Activated naive CD8-positive, alpha-beta T cell treated with anti-CD3 and anti-CD28 coated beads for 36 hours (primary cell): ENCODE measurements around the gene PTPRN. TPM values are rescaled to one million over a fixed set of nuclear protein-coding genes. Genes with fewer than 3 reads are reported as not detected.
"Not testable (repeated sequence)": the region's sequence is repeated elsewhere in the genome, so short reads cannot be mapped to it uniquely, and the experiment has no call there.

Experiments used
- DNase-seq: peaks from one replicate; pipeline ENCODE4 v3.0.0; 2021
- H3K27ac Mint-ChIP-seq: one replicate; pipeline ENCODE4 v1.8.0; 2022; ENCODE audit warnings: mild to moderate bottlenecking, moderate library complexity, mixed read lengths
- H3K27me3 Mint-ChIP-seq: one replicate; pipeline ENCODE4 v1.8.0; 2022; ENCODE audit warnings: mild to moderate bottlenecking, mixed read lengths
- H3K36me3 Mint-ChIP-seq: one replicate; pipeline ENCODE4 v1.8.0; 2021; ENCODE audit warnings: mild to moderate bottlenecking, mixed read lengths
- H3K4me1 Mint-ChIP-seq: one replicate; pipeline ENCODE4 v1.8.0; 2021; ENCODE audit warnings: mixed read lengths
- H3K4me3 Mint-ChIP-seq: one replicate; pipeline ENCODE4 v1.8.0; 2022; ENCODE audit warnings: mild to moderate bottlenecking, moderate library complexity, mixed read lengths
- H3K9me3 Mint-ChIP-seq: one replicate; pipeline ENCODE4 v1.8.0; 2022; ENCODE audit warnings: mixed read lengths
- total RNA-seq, 2 experiments: library from RNA; stranded (reverse); gene quantifications; one replicate each; pipeline ENCODE4 v1.2.3, GENCODE V29; 2021

PTPRN gene
- total RNA-seq, 2 experiments from 2014 or later = 1.7 to 2.5 TPM

- Mint-ChIP-seq H3K27me3 (peaks cover 16% of the 10 kb centered on the region), H3K36me3 (no peaks in the 10 kb centered on the region), H3K4me3 (no peak overlapping the region), H3K27ac (no peak overlapping the region), H3K4me1 (peaks cover 3% of the 10 kb centered on the region), H3K9me3 (no peaks in the 10 kb centered on the region)
- no peak for DNase-seq
Observed at GRCh38 chr2:219325657-219326315, 16.6 kb upstream of the PTPRN start.

- no peaks in the 10 kb centered on the region for H3K9me3 Mint-ChIP-seq
- H3K36me3 Mint-ChIP-seq = no peaks in the 10 kb centered on the region
- no peak for DNase-seq
- no peak overlapping the region for H3K27ac Mint-ChIP-seq
- peaks cover 14% of the 10 kb centered on the region for H3K27me3 Mint-ChIP-seq
- peaks cover 3% of the 10 kb centered on the region for H3K4me1 Mint-ChIP-seq
- H3K4me3 Mint-ChIP-seq = no peak overlapping the region
Observed at GRCh38 chr2:219325136-219325535, 15.9 kb upstream of the PTPRN start.

GRCh38 chr2:219323434-219323833, 14.2 kb upstream of the PTPRN start:
- Mint-ChIP-seq H3K4me1 (peaks cover 3% of the 10 kb centered on the region), H3K27me3 (peaks cover 9% of the 10 kb centered on the region), H3K36me3 (no peaks in the 10 kb centered on the region), H3K4me3 (no peak overlapping the region), H3K9me3 (no peaks in the 10 kb centered on the region), H3K27ac (no peak overlapping the region)
- DNase-seq = no peak

GRCh38 chr2:219314804-219315468, 5.7 kb upstream of the PTPRN start:
- peaks cover 2% of the 10 kb centered on the region for H3K9me3 Mint-ChIP-seq
- no peak overlapping the region for H3K27ac Mint-ChIP-seq
- H3K27me3 Mint-ChIP-seq = peaks cover 26% of the 10 kb centered on the region
- peaks cover 3% of the 10 kb centered on the region for H3K4me1 Mint-ChIP-seq
- DNase-seq = no peak
- H3K36me3 Mint-ChIP-seq = no peaks in the 10 kb centered on the region
- no peak overlapping the region for H3K4me3 Mint-ChIP-seq

- H3K9me3 Mint-ChIP-seq, H3K36me3 Mint-ChIP-seq, H3K4me3 Mint-ChIP-seq, H3K27ac Mint-ChIP-seq, DNase-seq, H3K4me1 Mint-ChIP-seq: not testable (repeated sequence)
- peaks cover 44% of the 10 kb centered on the region for H3K27me3 Mint-ChIP-seq
Observed at GRCh38 chr2:219312683-219313263, 3.6 kb upstream of the PTPRN start.

GRCh38 chr2:219308142-219309101, 779 bp downstream of the PTPRN start:
- H3K4me1 Mint-ChIP-seq = peaks cover 5% of the 10 kb centered on the region
- DNase-seq = peak; percentile 74
- no peaks in the 10 kb centered on the region for H3K9me3 Mint-ChIP-seq
- no peak overlapping the region for H3K27ac Mint-ChIP-seq
- peaks cover 62% of the 10 kb centered on the region for H3K27me3 Mint-ChIP-seq
- H3K36me3 Mint-ChIP-seq = no peaks in the 10 kb centered on the region
- H3K4me3 Mint-ChIP-seq = no peak overlapping the region

GRCh38 chr2:219306047-219306446, 3.2 kb downstream of the PTPRN start:
- H3K4me1 Mint-ChIP-seq = peaks cover 5% of the 10 kb centered on the region
- no peak for DNase-seq
- H3K9me3 Mint-ChIP-seq = no peaks in the 10 kb centered on the region
- no peak overlapping the region for H3K27ac Mint-ChIP-seq
- peaks cover 59% of the 10 kb centered on the region for H3K27me3 Mint-ChIP-seq
- H3K36me3 Mint-ChIP-seq = no peaks in the 10 kb centered on the region
- no peak overlapping the region for H3K4me3 Mint-ChIP-seq

GRCh38 chr2:219304223-219304622, 5.0 kb downstream of the PTPRN start:
- H3K4me1 Mint-ChIP-seq = peaks cover 5% of the 10 kb centered on the region
- no peak overlapping the region for H3K27ac Mint-ChIP-seq
- no peaks in the 10 kb centered on the region for H3K9me3 Mint-ChIP-seq
- no peak for DNase-seq
- no peaks in the 10 kb centered on the region for H3K36me3 Mint-ChIP-seq
- H3K4me3 Mint-ChIP-seq = no peak overlapping the region
- H3K27me3 Mint-ChIP-seq = peaks cover 51% of the 10 kb centered on the region

- Mint-ChIP-seq H3K4me1 (peaks cover 2% of the 10 kb centered on the region), H3K36me3 (no peaks in the 10 kb centered on the region), H3K27me3 (peaks cover 36% of the 10 kb centered on the region), H3K27ac (no peak overlapping the region), H3K4me3 (no peak overlapping the region), H3K9me3 (no peaks in the 10 kb centered on the region)
- no peak for DNase-seq
Observed at GRCh38 chr2:219302412-219302968, 6.7 kb downstream of the PTPRN start.

GRCh38 chr2:219300022-219300421, 9.2 kb downstream of the PTPRN start:
- Mint-ChIP-seq H3K27me3 (peaks cover 14% of the 10 kb centered on the region), H3K9me3 (no peaks in the 10 kb centered on the region), H3K36me3 (no peaks in the 10 kb centered on the region), H3K4me1 (peaks cover 15% of the 10 kb centered on the region), H3K4me3 (no peak overlapping the region), H3K27ac (no peak overlapping the region)
- no peak for DNase-seq

- peak overlapping the region; percentile 65 for H3K4me3 Mint-ChIP-seq
- peaks cover 18% of the 10 kb centered on the region for H3K4me1 Mint-ChIP-seq
- no peaks in the 10 kb centered on the region for H3K9me3 Mint-ChIP-seq
- no peak for DNase-seq
- no peaks in the 10 kb centered on the region for H3K36me3 Mint-ChIP-seq
- H3K27ac Mint-ChIP-seq = no peak overlapping the region
- H3K27me3 Mint-ChIP-seq = peaks cover 11% of the 10 kb centered on the region
Observed at GRCh38 chr2:219299372-219299760, 9.8 kb downstream of the PTPRN start.

GRCh38 chr2:219298759-219299371, 10.3 kb downstream of the PTPRN start:
- Mint-ChIP-seq H3K27me3 (peaks cover 11% of the 10 kb centered on the region), H3K4me3 (peak overlapping the region; percentile 65), H3K9me3 (no peaks in the 10 kb centered on the region), H3K36me3 (no peaks in the 10 kb centered on the region), H3K4me1 (peaks cover 23% of the 10 kb centered on the region), H3K27ac (no peak overlapping the region)
- peak; percentile 86 for DNase-seq

GRCh38 chr2:219297766-219298456, 11.3 kb downstream of the PTPRN start:
- no peak for DNase-seq
- H3K27me3 Mint-ChIP-seq = peaks cover 11% of the 10 kb centered on the region
- H3K9me3 Mint-ChIP-seq = no peaks in the 10 kb centered on the region
- H3K27ac Mint-ChIP-seq = no peak overlapping the region
- H3K4me1 Mint-ChIP-seq = peaks cover 25% of the 10 kb centered on the region
- no peak overlapping the region for H3K4me3 Mint-ChIP-seq
- H3K36me3 Mint-ChIP-seq = no peaks in the 10 kb centered on the region
